ENCODE measurements around the gene FAM131B.
"Not testable (repeated sequence)": the region's sequence is repeated elsewhere in the genome, so short reads cannot be mapped to it uniquely, and the experiment has no call there.

The FAM131B gene

DNA sequence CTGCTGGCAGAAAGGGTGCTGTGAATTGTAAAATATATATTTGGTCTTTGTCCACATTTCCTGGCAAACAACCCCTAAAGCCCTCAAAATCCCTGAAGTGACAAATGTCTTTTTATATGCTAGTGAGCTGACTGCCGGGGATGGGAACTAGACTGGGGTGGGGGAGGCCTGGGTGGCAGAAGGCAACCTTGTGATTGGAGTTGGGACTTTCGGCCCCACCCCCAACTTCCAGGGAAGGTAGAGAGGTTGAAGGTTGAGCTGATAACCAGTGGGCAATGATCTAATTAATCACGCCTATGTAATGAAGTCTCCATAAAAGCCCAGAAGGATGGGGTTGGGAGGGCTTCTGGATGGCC lies 43.5 kb upstream of the FAM131B start:
- H3K9ac ChIP-seq (ENCODE audit: low read length): no peak overlapping the region
- no peaks in the 10 kb centered on the region for H3K79me2 ChIP-seq (ENCODE audit: low read length)
- H3K4me1 ChIP-seq (ENCODE audit: low read length): peaks cover 22% of the 10 kb centered on the region
- H2AFZ ChIP-seq (ENCODE audit: low read depth, low read length): no peak overlapping the region
- TF ChIP-seq, protein P1, sequence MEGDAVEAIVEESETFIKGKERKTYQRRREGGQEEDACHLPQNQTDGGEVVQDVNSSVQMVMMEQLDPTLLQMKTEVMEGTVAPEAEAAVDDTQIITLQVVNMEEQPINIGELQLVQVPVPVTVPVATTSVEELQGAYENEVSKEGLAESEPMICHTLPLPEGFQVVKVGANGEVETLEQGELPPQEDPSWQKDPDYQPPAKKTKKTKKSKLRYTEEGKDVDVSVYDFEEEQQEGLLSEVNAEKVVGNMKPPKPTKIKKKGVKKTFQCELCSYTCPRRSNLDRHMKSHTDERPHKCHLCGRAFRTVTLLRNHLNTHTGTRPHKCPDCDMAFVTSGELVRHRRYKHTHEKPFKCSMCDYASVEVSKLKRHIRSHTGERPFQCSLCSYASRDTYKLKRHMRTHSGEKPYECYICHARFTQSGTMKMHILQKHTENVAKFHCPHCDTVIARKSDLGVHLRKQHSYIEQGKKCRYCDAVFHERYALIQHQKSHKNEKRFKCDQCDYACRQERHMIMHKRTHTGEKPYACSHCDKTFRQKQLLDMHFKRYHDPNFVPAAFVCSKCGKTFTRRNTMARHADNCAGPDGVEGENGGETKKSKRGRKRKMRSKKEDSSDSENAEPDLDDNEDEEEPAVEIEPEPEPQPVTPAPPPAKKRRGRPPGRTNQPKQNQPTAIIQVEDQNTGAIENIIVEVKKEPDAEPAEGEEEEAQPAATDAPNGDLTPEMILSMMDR (IDR thresholded peaks at IDR 0.05; ENCODE audit: low read depth, low read length): no peak
- TF ChIP-seq EZH2phosphoT487 (IDR thresholded peaks at IDR 0.05; ENCODE audit: low read depth): no peak
- no peaks in the 10 kb centered on the region for H3K9me3 ChIP-seq (ENCODE audit: insufficient read depth, low read length)
- H3K27me3 ChIP-seq (ENCODE audit: low read depth, low read length): peaks cover 65% of the 10 kb centered on the region
- no peak overlapping the region for H3K27ac ChIP-seq (ENCODE audit: low read length)
- no peak overlapping the region for H3K4me2 ChIP-seq (ENCODE audit: low read length)
- no peaks in the 10 kb centered on the region for H4K20me1 ChIP-seq (ENCODE audit: insufficient read depth, low read length)
- H3K36me3 ChIP-seq (replicated peaks; ENCODE audit: low read depth, low read length): no peaks in the 10 kb centered on the region
- H3K4me3 ChIP-seq (ENCODE audit: low read length): no peak overlapping the region

- Histone ChIP-seq H3K27ac (ENCODE audit: low read length) (no peak overlapping the region), H3K9ac (ENCODE audit: low read length) (no peak overlapping the region)
These were observed 42.9 kb upstream of the FAM131B start for GRCh38 chr7:143405173-143406001.

DNA sequence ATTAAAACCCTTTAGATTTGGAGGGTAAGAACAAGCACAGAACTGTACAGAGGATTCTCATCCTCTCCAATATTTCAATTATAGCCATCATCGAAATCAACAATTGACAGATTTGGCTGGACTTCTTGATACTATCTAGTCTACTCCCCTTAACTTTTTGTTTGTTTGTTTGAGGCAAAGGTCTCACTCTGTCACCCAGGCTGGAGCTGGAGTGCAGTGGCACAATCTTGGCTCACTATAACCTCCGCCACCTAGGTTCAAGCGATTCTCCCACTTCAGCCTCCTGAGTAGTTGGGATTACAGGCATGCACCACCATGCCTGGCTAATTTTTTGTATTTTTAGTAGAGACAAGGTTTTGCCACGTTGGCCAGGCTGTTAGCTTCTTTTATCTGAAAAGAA lies 39.7 kb upstream of the FAM131B start:
- not testable (repeated sequence) for H4K20me1 ChIP-seq (ENCODE audit: insufficient read depth, low read length); H3K79me2 ChIP-seq (ENCODE audit: low read length); H3K36me3 ChIP-seq (replicated peaks; ENCODE audit: low read depth, low read length)

More at GRCh38 chr7:143405173-143406001, 42.9 kb upstream of the FAM131B start:
- Histone ChIP-seq H3K4me2 (ENCODE audit: low read length) (no peak overlapping the region), H2AFZ (ENCODE audit: low read depth, low read length) (no peak overlapping the region), H3K4me3 (ENCODE audit: low read length) (no peak overlapping the region), H3K4me1 (ENCODE audit: low read length) (peaks cover 16% of the 10 kb centered on the region), H3K9me3 (ENCODE audit: insufficient read depth, low read length) (no peaks in the 10 kb centered on the region), H3K36me3 (replicated peaks; ENCODE audit: low read depth, low read length) (no peaks in the 10 kb centered on the region), H3K79me2 (ENCODE audit: low read length) (no peaks in the 10 kb centered on the region), H4K20me1 (ENCODE audit: insufficient read depth, low read length) (no peaks in the 10 kb centered on the region), H3K27me3 (ENCODE audit: low read depth, low read length) (peaks cover 67% of the 10 kb centered on the region)
- TF ChIP-seq EZH2phosphoT487 (IDR thresholded peaks at IDR 0.05; ENCODE audit: low read depth): no peak
- TF ChIP-seq, protein P1 (IDR thresholded peaks at IDR 0.05; ENCODE audit: low read depth, low read length): no peak

DNA sequence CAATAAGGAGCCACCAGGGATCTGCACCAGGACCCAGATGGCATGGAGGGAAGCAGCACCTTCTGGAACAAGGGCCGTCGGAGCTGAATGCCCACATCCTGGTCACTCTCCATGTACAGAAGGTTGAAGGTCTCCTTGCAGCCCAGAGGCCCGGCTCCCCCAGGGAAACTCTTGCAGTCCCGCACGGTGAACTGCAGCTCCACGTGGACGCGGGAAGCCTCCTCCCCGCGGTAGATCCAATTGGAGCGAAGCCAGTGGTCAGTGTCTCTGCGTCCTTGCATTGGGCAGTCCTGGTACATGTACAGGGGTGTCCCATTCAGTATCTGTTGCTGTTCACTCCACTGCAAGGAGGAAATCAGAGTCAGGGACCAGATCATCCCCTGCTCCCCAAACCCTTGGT lies 38.8 kb upstream of the FAM131B start:
- TF ChIP-seq EZH2phosphoT487 (IDR thresholded peaks at IDR 0.05; ENCODE audit: low read depth): no peak
- TF ChIP-seq, protein P1 (IDR thresholded peaks at IDR 0.05; ENCODE audit: low read depth, low read length): no peak
- Histone ChIP-seq H4K20me1 (ENCODE audit: insufficient read depth, low read length) (no peaks in the 10 kb centered on the region), H3K9me3 (ENCODE audit: insufficient read depth, low read length) (no peaks in the 10 kb centered on the region), H3K9ac (ENCODE audit: low read length) (no peak overlapping the region), H3K36me3 (replicated peaks; ENCODE audit: low read depth, low read length) (no peaks in the 10 kb centered on the region), H3K4me3 (ENCODE audit: low read length) (no peak overlapping the region), H2AFZ (ENCODE audit: low read depth, low read length) (no peak overlapping the region), H3K27ac (ENCODE audit: low read length) (no peak overlapping the region), H3K79me2 (ENCODE audit: low read length) (no peaks in the 10 kb centered on the region), H3K4me1 (ENCODE audit: low read length) (no peaks in the 10 kb centered on the region), H3K4me2 (ENCODE audit: low read length) (no peak overlapping the region), H3K27me3 (ENCODE audit: low read depth, low read length) (peaks cover 54% of the 10 kb centered on the region)

More for the DNA sequence above, 39.7 kb upstream of the FAM131B start:
- not testable (repeated sequence) for H3K9me3 ChIP-seq (ENCODE audit: insufficient read depth, low read length); H2AFZ ChIP-seq (ENCODE audit: low read depth, low read length); H3K4me2 ChIP-seq (ENCODE audit: low read length); H3K9ac ChIP-seq (ENCODE audit: low read length); H3K4me1 ChIP-seq (ENCODE audit: low read length); H3K4me3 ChIP-seq (ENCODE audit: low read length); H3K27ac ChIP-seq (ENCODE audit: low read length)
- H3K27me3 ChIP-seq (ENCODE audit: low read depth, low read length): peaks cover 64% of the 10 kb centered on the region
